ENCODE data around the gene PLCB3. TPM values are rescaled to one million over a fixed set of nuclear protein-coding genes. Genes with fewer than 3 reads are reported as not detected.

PLCB3 gene
- total and polyA plus RNA-seq, 10 of the 15 experiments (the other 5 are each of a cell fraction or from before 2014, with no cell fraction given) = 0.03 to 10.3 (median 3.3) TPM

DNA sequence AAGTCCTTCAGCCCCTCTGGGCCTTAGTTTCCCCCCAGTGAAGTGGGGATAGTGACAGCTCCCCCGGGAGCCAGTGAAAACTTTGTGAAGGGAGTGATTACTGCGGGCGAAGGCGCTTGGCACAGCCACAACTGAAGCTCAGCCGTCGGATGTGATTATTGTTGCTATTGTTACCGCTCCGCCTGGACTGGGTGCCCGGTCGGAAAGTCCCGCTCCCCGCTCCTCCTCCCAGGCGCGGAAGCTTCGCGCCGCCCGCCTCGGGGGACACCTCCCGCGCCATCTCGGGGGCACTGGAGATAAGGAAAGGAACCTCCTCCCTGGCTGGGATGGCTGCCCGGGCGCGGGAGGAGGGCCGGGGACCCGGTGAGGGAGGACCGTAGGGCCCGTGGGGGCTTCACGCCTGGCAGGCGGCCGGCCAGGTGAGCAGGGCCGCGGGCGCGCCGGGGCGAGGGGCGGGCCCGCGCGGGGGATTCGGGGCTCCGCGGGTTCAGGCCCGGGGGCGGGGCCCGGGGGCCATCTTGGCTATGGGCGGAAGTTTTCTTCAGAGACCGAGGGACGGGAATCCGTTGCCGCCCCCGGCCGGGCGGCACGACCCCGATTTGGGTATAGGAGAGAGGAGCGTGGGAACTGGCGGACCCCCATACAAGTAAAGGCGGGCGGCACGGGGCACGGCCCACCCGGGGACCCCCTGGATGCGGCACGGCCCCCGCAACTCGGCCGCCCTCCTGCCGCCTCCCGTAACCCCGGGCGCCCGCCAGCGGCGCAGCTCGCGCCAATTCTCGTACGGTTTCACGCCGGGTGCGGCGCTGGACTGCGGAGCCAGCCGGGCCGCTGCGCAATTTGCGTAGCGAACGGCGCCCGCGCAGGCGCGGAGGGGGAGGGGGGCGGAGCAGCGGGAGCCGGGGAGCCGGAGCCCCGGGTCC is 33.9 kb downstream of the PLCB3 start, which contains the start of gene GPR137 (continued):
- TF ChIP-seq TCF3 (IDR thresholded peaks at IDR 0.05; ENCODE audit: borderline replicate concordance, insufficient read depth, low read depth, low read length) (no peak), ZBTB40 (IDR thresholded peaks at IDR 0.05; ENCODE audit: borderline replicate concordance) (no peak), HDAC2 (IDR thresholded peaks at IDR 0.05) (no peak), RFX5 (IDR thresholded peaks at IDR 0.05; ENCODE audit: low read depth, low read length) (no peak), ZNF217 (IDR thresholded peaks at IDR 0.05) (peak; percentile 100), USF1 (IDR thresholded peaks at IDR 0.05; ENCODE audit: borderline replicate concordance, extremely low read length, insufficient read depth, low read depth, low read length) (no peak), IRF3 (IDR thresholded peaks at IDR 0.05) (no peak; the same call in 1 of the 2 replicates), RCOR1 (conservative IDR thresholded peaks at IDR 0.05; ENCODE audit: low read depth, low read length) (no peak), STAT3 (IDR thresholded peaks at IDR 0.05; ENCODE audit: low read depth, low read length) (no peak), NFYA (IDR thresholded peaks at IDR 0.05; ENCODE audit: borderline replicate concordance, low read depth, low read length) (no peak), CHD1 (IDR thresholded peaks at IDR 0.05; ENCODE audit: low read depth, low read length) (no peak)
- TF ChIP-seq, protein P1, sequence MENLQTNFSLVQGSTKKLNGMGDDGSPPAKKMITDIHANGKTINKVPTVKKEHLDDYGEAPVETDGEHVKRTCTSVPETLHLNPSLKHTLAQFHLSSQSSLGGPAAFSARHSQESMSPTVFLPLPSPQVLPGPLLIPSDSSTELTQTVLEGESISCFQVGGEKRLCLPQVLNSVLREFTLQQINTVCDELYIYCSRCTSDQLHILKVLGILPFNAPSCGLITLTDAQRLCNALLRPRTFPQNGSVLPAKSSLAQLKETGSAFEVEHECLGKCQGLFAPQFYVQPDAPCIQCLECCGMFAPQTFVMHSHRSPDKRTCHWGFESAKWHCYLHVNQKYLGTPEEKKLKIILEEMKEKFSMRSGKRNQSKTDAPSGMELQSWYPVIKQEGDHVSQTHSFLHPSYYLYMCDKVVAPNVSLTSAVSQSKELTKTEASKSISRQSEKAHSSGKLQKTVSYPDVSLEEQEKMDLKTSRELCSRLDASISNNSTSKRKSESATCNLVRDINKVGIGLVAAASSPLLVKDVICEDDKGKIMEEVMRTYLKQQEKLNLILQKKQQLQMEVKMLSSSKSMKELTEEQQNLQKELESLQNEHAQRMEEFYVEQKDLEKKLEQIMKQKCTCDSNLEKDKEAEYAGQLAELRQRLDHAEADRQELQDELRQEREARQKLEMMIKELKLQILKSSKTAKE (IDR thresholded peaks at IDR 0.05; ENCODE audit: low read depth, poor library complexity, severe bottlenecking) = no peak
- TF ChIP-seq, protein P2, sequence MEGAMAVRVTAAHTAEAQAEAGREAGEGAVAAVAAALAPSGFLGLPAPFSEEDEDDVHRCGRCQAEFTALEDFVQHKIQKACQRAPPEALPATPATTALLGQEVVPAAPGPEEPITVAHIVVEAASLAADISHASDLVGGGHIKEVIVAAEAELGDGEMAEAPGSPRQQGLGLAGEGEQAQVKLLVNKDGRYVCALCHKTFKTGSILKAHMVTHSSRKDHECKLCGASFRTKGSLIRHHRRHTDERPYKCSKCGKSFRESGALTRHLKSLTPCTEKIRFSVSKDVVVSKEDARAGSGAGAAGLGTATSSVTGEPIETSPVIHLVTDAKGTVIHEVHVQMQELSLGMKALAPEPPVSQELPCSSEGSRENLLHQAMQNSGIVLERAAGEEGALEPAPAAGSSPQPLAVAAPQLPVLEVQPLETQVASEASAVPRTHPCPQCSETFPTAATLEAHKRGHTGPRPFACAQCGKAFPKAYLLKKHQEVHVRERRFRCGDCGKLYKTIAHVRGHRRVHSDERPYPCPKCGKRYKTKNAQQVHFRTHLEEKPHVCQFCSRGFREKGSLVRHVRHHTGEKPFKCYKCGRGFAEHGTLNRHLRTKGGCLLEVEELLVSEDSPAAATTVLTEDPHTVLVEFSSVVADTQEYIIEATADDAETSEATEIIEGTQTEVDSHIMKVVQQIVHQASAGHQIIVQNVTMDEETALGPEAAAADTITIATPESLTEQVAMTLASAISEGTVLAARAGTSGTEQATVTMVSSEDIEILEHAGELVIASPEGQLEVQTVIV (IDR thresholded peaks at IDR 0.05; ENCODE audit: borderline replicate concordance, partially characterized antibody) = no peak
- TF ChIP-seq, protein P3, sequence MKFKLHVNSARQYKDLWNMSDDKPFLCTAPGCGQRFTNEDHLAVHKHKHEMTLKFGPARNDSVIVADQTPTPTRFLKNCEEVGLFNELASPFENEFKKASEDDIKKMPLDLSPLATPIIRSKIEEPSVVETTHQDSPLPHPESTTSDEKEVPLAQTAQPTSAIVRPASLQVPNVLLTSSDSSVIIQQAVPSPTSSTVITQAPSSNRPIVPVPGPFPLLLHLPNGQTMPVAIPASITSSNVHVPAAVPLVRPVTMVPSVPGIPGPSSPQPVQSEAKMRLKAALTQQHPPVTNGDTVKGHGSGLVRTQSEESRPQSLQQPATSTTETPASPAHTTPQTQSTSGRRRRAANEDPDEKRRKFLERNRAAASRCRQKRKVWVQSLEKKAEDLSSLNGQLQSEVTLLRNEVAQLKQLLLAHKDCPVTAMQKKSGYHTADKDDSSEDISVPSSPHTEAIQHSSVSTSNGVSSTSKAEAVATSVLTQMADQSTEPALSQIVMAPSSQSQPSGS (IDR thresholded peaks at IDR 0.05; ENCODE audit: low read length) = no peak
